Endothelial cell (in vitro differentiated cells): Measurements from ENCODE around the gene SLC39A12. TPM values are rescaled to one million over a fixed set of nuclear protein-coding genes. Genes with fewer than 3 reads are reported as not detected.

Source experiments
- DNase-seq: peaks from one replicate; pipeline ENCODE4 v3.0.0; 2021; ENCODE audit warnings: low spot score
- H3K27ac Mint-ChIP-seq: one replicate; pipeline ENCODE4 v1.8.0; 2021; ENCODE audit warnings: mixed read lengths, inconsistent platforms; ENCODE audit not compliant: unreplicated experiment
- H3K27me3 Mint-ChIP-seq: one replicate; pipeline ENCODE4 v1.8.0; 2021; ENCODE audit warnings: mild to moderate bottlenecking, moderate library complexity, mixed read lengths, inconsistent platforms; ENCODE audit not compliant: unreplicated experiment
- H3K36me3 Mint-ChIP-seq: one replicate; pipeline ENCODE4 v1.8.0; 2021; ENCODE audit warnings: mild to moderate bottlenecking, low read depth, mixed read lengths, inconsistent platforms; ENCODE audit not compliant: unreplicated experiment
- H3K4me1 Mint-ChIP-seq: one replicate; pipeline ENCODE4 v1.8.0; 2021; ENCODE audit warnings: mild to moderate bottlenecking, mixed read lengths, inconsistent platforms; ENCODE audit not compliant: unreplicated experiment
- H3K4me3 Mint-ChIP-seq: one replicate; pipeline ENCODE4 v1.8.0; 2021; ENCODE audit warnings: mild to moderate bottlenecking, mixed read lengths, inconsistent platforms; ENCODE audit not compliant: unreplicated experiment
- H3K9me3 Mint-ChIP-seq: one replicate; pipeline ENCODE4 v1.8.0; 2021; ENCODE audit warnings: mixed read lengths, inconsistent platforms; ENCODE audit not compliant: unreplicated experiment
- CTCF ChIP-seq: fragments of 200-600 bp; sonication (generic); IDR thresholded peaks from one replicate; pipeline ENCODE4 v1.5.0; 2021; ENCODE audit warnings: antibody characterized with exemption; ENCODE audit not compliant: unreplicated experiment
- total RNA-seq: library from RNA; stranded (reverse); fragmentation: NEBNext Ultra II Directional; extraction: Animal tissue kit (Norgen Biotek cat#: 25700); gene quantifications from one replicate; pipeline ENCODE4 v1.2.1, GENCODE V29; 2021; ENCODE audit not compliant: unreplicated experiment

Gene SLC39A12
- total RNA-seq, 1 donor from 2014 or later: 0.10 TPM

- no peaks in the 10 kb centered on the region for H3K27me3 Mint-ChIP-seq
Measured at GRCh38 chr10:18066947-18067346, 115.2 kb downstream of the SLC39A12 start.

GRCh38 chr10:18068401-18068800 is 116.7 kb downstream of the SLC39A12 start:
- no peaks in the 10 kb centered on the region for H3K9me3 Mint-ChIP-seq
- H3K4me3 Mint-ChIP-seq: no peak overlapping the region
- H3K36me3 Mint-ChIP-seq: no peaks in the 10 kb centered on the region
- DNase-seq: no peak
- H3K27me3 Mint-ChIP-seq: no peaks in the 10 kb centered on the region
- TF ChIP-seq CTCF: no peak
- H3K4me1 Mint-ChIP-seq: no peaks in the 10 kb centered on the region
- H3K27ac Mint-ChIP-seq: no peak overlapping the region

More at GRCh38 chr10:18066947-18067346, 115.2 kb downstream of the SLC39A12 start:
- TF ChIP-seq CTCF: no peak
- H3K27ac Mint-ChIP-seq: no peak overlapping the region
- H3K4me1 Mint-ChIP-seq: no peaks in the 10 kb centered on the region
- H3K36me3 Mint-ChIP-seq: no peaks in the 10 kb centered on the region
- H3K4me3 Mint-ChIP-seq: no peak overlapping the region
- H3K9me3 Mint-ChIP-seq: no peaks in the 10 kb centered on the region
- no peak for DNase-seq

- DNase-seq: no peak
Measured at GRCh38 chr10:18071591-18071990, 119.9 kb downstream of the SLC39A12 start.

GRCh38 chr10:18073314-18073713 is 121.6 kb downstream of the SLC39A12 start:
- H3K36me3 Mint-ChIP-seq: no peaks in the 10 kb centered on the region
- H3K27ac Mint-ChIP-seq: no peak overlapping the region
- H3K9me3 Mint-ChIP-seq: no peaks in the 10 kb centered on the region
- DNase-seq: no peak
- H3K27me3 Mint-ChIP-seq: no peaks in the 10 kb centered on the region
- no peak for TF ChIP-seq CTCF
- no peaks in the 10 kb centered on the region for H3K4me1 Mint-ChIP-seq
- no peak overlapping the region for H3K4me3 Mint-ChIP-seq

More at GRCh38 chr10:18071591-18071990, 119.9 kb downstream of the SLC39A12 start:
- no peaks in the 10 kb centered on the region for H3K4me1 Mint-ChIP-seq
- no peak overlapping the region for H3K4me3 Mint-ChIP-seq
- no peak overlapping the region for H3K27ac Mint-ChIP-seq
- H3K9me3 Mint-ChIP-seq: no peaks in the 10 kb centered on the region
- TF ChIP-seq CTCF: no peak
- H3K36me3 Mint-ChIP-seq: no peaks in the 10 kb centered on the region
- H3K27me3 Mint-ChIP-seq: no peaks in the 10 kb centered on the region

- no peaks in the 10 kb centered on the region for H3K27me3 Mint-ChIP-seq
- H3K4me3 Mint-ChIP-seq: no peak overlapping the region
- peaks cover 5% of the 10 kb centered on the region for H3K4me1 Mint-ChIP-seq
- H3K36me3 Mint-ChIP-seq: no peaks in the 10 kb centered on the region
- TF ChIP-seq CTCF: no peak
- DNase-seq: no peak
- no peak overlapping the region for H3K27ac Mint-ChIP-seq
- H3K9me3 Mint-ChIP-seq: no peaks in the 10 kb centered on the region
Measured at GRCh38 chr10:18075881-18076280, 124.2 kb downstream of the SLC39A12 start.
